Measurements from ENCODE around the gene DNMBP.

Gene DNMBP

DNA sequence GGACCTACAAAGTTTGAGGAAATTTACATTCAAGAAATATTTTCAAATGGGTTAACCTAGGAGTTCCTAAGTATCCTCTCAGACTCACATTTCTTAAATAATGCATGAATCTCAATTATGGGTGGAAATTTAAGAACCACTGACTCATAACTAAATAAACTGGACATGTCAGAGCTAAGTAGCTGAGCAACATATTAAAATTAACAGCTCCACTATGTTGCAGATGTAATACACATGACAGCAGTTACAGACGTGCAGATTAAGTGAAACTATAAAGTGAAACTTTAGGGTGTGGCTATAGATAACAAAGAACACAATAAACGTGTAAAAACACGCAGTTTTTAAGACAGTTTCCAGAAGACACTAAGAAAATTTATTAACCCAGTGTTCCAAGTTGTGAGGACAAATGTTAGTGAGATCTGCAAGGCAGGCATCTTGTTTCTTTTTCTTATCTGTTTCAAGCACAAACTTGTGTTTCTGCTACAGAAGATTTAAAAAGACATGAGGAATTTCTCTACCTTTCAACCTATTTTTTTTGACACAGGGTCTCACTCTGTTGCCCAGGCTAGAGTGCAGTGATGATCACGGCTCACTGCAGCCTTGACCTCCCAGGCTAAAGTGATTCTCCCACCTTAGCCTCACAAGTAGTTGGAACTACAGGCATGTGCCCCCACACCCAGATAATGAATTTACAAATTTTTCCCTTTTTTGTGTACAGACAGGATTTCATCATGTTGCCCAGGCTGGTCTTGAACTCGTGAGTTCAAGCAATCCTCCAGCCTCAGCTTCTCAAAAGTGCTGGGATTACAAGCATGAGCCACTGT, 25.3 kb downstream of the DNMBP start:
- no peak overlapping the region for H3K4me3 ChIP-seq (replicated peaks; ENCODE audit: insufficient read depth, low read length)
- no peaks in the 10 kb centered on the region for H3K27me3 ChIP-seq (ENCODE audit: insufficient read depth, poor library complexity, severe bottlenecking)
- H3K27ac ChIP-seq (replicated peaks): no peak overlapping the region
- DNase-seq (ENCODE audit: low read depth in 1 of 2, low spot score in 1 of 2): no peak
- TF ChIP-seq, protein P1, sequence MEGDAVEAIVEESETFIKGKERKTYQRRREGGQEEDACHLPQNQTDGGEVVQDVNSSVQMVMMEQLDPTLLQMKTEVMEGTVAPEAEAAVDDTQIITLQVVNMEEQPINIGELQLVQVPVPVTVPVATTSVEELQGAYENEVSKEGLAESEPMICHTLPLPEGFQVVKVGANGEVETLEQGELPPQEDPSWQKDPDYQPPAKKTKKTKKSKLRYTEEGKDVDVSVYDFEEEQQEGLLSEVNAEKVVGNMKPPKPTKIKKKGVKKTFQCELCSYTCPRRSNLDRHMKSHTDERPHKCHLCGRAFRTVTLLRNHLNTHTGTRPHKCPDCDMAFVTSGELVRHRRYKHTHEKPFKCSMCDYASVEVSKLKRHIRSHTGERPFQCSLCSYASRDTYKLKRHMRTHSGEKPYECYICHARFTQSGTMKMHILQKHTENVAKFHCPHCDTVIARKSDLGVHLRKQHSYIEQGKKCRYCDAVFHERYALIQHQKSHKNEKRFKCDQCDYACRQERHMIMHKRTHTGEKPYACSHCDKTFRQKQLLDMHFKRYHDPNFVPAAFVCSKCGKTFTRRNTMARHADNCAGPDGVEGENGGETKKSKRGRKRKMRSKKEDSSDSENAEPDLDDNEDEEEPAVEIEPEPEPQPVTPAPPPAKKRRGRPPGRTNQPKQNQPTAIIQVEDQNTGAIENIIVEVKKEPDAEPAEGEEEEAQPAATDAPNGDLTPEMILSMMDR (IDR thresholded peaks at IDR 0.05; ENCODE audit: insufficient read depth, low read length): no peak
- TF ChIP-seq REST (IDR thresholded peaks at IDR 0.05; ENCODE audit: insufficient replicate concordance, low read depth): no peak
- TF ChIP-seq POLR2AphosphoS5 (IDR thresholded peaks at IDR 0.05; ENCODE audit: low read depth): no peak
- TF ChIP-seq SPI1 (IDR thresholded peaks at IDR 0.05; ENCODE audit: borderline replicate concordance, low read depth): no peak
- no peak for TF ChIP-seq GABPA (IDR thresholded peaks at IDR 0.05; ENCODE audit: low read depth)

DNA sequence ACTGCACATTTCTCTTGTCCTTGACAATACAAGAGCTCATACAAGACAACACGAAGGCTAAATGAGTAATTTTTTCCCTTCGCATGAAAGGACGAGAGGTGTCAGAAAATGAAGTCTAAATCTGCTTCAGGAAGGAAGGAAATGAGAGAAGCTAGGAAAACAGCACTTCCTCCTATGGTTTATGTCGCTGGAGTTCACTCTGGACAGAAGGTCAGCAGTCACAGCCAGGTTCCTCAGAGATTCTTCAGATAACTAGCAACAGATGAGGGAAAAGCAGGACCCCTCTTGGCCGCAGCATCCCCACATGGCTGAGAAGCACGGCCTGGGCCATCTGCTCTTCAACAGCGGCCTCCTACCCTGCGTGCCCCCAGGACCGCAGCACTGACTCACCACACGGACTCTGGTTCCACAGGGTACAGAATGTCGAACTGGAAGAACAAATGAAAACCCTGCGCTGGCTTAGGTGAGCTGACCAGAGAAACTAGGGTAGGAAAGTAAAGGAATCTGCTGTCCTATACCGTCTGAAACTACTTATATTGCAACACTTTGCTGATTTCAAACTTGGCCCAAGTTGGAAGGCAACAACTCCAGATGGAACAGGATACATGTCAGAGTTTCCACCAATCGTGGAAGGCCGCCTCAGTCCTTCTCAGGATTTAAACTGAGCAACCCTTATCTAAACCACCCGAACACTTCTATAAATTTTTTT, 26.3 kb downstream of the DNMBP start:
- no peaks in the 10 kb centered on the region for H3K27me3 ChIP-seq (ENCODE audit: insufficient read depth, poor library complexity, severe bottlenecking)
- H3K27ac ChIP-seq (replicated peaks): no peak overlapping the region
- DNase-seq (ENCODE audit: low read depth in 1 of 2, low spot score in 1 of 2): no peak
- no peak overlapping the region for H3K4me3 ChIP-seq (replicated peaks; ENCODE audit: insufficient read depth, low read length)
- TF ChIP-seq SPI1 (IDR thresholded peaks at IDR 0.05; ENCODE audit: borderline replicate concordance, low read depth): peak; percentile 39; the same call in 1 of the 2 replicates
- TF ChIP-seq POLR2AphosphoS5 (IDR thresholded peaks at IDR 0.05; ENCODE audit: low read depth): no peak

DNA sequence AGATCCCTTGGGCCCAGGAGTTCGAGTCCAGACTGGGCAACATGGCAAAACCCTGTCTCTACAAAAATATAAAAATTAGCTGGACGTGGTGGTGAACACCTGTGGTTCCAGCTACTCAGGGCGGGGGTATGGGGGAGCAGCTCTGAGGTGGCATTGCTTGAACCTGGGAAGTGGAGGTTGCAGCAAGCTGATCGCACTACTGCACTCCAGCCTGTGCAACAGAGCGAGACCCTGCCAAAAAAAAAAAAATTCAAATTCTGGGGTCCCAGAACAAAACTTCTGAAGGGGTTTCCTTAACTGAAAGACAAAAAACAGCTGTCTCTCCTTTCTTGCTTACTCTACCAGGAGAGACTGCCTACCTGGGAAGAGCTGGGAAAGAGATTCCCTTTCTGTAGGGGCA, 27.0 kb downstream of the DNMBP start:
- Histone ChIP-seq H3K4me3 (replicated peaks; ENCODE audit: insufficient read depth, low read length) (no peak overlapping the region), H3K27ac (replicated peaks) (no peak overlapping the region), H3K27me3 (ENCODE audit: insufficient read depth, poor library complexity, severe bottlenecking) (no peaks in the 10 kb centered on the region)
- TF ChIP-seq, protein P1 (IDR thresholded peaks at IDR 0.05; ENCODE audit: insufficient read depth, low read length): no peak
- TF ChIP-seq GABPA (IDR thresholded peaks at IDR 0.05; ENCODE audit: low read depth) (no peak), REST (IDR thresholded peaks at IDR 0.05; ENCODE audit: insufficient replicate concordance, low read depth) (no peak), POLR2AphosphoS5 (IDR thresholded peaks at IDR 0.05; ENCODE audit: low read depth) (no peak), SPI1 (IDR thresholded peaks at IDR 0.05; ENCODE audit: borderline replicate concordance, low read depth) (no peak)
- DNase-seq (ENCODE audit: low read depth in 1 of 2, low spot score in 1 of 2): no peak

- peak in 1 of 2 experiments; percentile 10 for DNase-seq (ENCODE audit: low read depth in 1 of 2, low spot score in 1 of 2)
- Histone ChIP-seq H3K4me3 (replicated peaks; ENCODE audit: insufficient read depth, low read length) (no peak overlapping the region), H3K27ac (replicated peaks) (no peak overlapping the region), H3K27me3 (ENCODE audit: insufficient read depth, poor library complexity, severe bottlenecking) (no peaks in the 10 kb centered on the region)
- TF ChIP-seq SPI1 (IDR thresholded peaks at IDR 0.05; ENCODE audit: borderline replicate concordance, low read depth) (no peak), POLR2AphosphoS5 (IDR thresholded peaks at IDR 0.05; ENCODE audit: low read depth) (no peak), REST (IDR thresholded peaks at IDR 0.05; ENCODE audit: insufficient replicate concordance, low read depth) (no peak), GABPA (IDR thresholded peaks at IDR 0.05; ENCODE audit: low read depth) (no peak)
- TF ChIP-seq, protein P1 (IDR thresholded peaks at IDR 0.05; ENCODE audit: insufficient read depth, low read length): no peak
These were observed 28.1 kb downstream of the DNMBP start for GRCh38 chr10:99981581-99982199.

Measured in HL-60 (cell line).